Mesothelial cell of epicardium (in vitro differentiated cells): ENCODE results near the gene PCSK5. TPM values are rescaled to one million over a fixed set of nuclear protein-coding genes. Genes with fewer than 3 reads are reported as not detected.
A peak's percentile ranks its signal among the peaks of the same experiment; 100 is the strongest.

Experiments used
- DNase-seq, 2 experiments: peaks; one replicate each; pipeline ENCODE4 v3.0.0; 2021; ENCODE audit warnings: low spot score in 2 of 2; ENCODE audit not compliant: unreplicated experiment in 2 of 2
- H3K27ac Mint-ChIP-seq: 2 replicates; pipeline ENCODE4 v1.8.0; 2021; ENCODE audit warnings: mixed read lengths
- H3K27me3 Mint-ChIP-seq: 2 replicates; pipeline ENCODE4 v1.8.0; 2021; ENCODE audit warnings: low read depth, mixed read lengths
- H3K36me3 Mint-ChIP-seq: 2 replicates; pipeline ENCODE4 v1.8.0; 2021; ENCODE audit warnings: mixed read lengths
- H3K4me1 Mint-ChIP-seq: 2 replicates; pipeline ENCODE4 v1.8.0; 2021; ENCODE audit warnings: mixed read lengths
- H3K4me3 Mint-ChIP-seq: 2 replicates; pipeline ENCODE4 v1.8.0; 2021; ENCODE audit warnings: mild to moderate bottlenecking, moderate library complexity, mixed read lengths
- H3K9me3 Mint-ChIP-seq: 2 replicates; pipeline ENCODE4 v1.8.0; 2021; ENCODE audit warnings: mixed read lengths
- total RNA-seq: library from RNA; stranded (reverse); gene quantifications from 3 replicates; pipeline ENCODE4 v1.2.1, GENCODE V29; 2021
- TF ChIP-seq, protein P1 (sequence below): fragments of 200-600 bp; sonication (generic); IDR thresholded peaks from one replicate; pipeline ENCODE4 v1.5.0; 2021; ENCODE audit warnings: antibody characterized with exemption; ENCODE audit not compliant: unreplicated experiment

Gene PCSK5
- total RNA-seq, 1 donor from 2014 or later: 15.7 TPM

DNA sequence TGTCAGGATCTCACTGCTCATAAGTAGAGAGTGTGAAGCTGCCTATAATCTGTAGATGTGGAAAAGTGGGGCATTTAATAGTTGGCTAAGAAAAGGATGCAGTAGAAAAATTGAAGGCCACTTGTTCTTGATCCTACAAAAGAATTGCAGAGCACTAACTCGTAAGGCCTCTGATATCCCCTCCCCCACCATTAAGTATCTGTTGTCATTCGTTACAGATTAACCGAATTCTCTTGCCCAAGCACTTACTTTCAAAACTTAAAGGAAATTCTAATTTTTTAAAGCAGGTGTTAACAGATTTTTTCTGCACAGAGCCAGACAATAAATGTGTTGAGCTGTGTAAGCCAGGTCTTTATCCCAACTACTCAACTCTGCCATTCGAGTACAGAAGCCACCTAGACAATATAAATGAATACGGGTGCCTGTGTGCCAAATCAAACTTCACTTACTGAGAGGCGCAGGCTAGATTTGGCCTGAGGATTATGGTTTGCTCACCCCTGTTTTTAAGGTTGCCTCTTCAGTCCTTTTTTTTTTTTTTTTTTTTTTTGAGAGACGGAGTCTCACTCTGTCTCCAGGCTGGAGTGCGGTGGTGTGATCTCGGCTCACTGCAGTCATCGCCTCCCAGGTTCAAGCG lies 268.9 kb downstream of the PCSK5 start:
- H3K4me1 Mint-ChIP-seq: peaks cover 30% of the 10 kb centered on the region
- H3K4me3 Mint-ChIP-seq: no peak overlapping the region
- H3K9me3 Mint-ChIP-seq: no peaks in the 10 kb centered on the region
- no peak overlapping the region for H3K27ac Mint-ChIP-seq
- H3K27me3 Mint-ChIP-seq: no peaks in the 10 kb centered on the region
- TF ChIP-seq, protein P1, sequence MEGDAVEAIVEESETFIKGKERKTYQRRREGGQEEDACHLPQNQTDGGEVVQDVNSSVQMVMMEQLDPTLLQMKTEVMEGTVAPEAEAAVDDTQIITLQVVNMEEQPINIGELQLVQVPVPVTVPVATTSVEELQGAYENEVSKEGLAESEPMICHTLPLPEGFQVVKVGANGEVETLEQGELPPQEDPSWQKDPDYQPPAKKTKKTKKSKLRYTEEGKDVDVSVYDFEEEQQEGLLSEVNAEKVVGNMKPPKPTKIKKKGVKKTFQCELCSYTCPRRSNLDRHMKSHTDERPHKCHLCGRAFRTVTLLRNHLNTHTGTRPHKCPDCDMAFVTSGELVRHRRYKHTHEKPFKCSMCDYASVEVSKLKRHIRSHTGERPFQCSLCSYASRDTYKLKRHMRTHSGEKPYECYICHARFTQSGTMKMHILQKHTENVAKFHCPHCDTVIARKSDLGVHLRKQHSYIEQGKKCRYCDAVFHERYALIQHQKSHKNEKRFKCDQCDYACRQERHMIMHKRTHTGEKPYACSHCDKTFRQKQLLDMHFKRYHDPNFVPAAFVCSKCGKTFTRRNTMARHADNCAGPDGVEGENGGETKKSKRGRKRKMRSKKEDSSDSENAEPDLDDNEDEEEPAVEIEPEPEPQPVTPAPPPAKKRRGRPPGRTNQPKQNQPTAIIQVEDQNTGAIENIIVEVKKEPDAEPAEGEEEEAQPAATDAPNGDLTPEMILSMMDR: no peak
- no peaks in the 10 kb centered on the region for H3K36me3 Mint-ChIP-seq
- no peak for DNase-seq

DNA sequence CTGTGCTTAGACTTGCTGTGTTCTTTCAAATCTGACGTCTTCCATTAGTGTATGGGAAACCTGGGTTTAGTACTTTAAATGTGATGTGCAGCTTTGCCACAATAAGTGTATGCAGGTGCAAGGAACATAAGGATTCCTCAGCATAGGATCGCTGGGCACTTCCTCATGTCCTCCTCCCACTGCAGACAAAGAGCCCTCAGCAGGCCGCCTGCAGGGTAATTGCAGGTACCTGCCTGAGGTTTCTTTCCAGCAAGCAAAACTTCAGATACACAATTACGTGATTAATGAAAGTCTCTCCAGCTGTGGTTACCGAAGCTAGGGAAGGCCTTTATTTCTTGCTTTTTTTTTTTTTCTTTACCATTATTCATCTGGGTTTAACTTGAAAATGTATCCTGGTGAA lies 270.6 kb downstream of the PCSK5 start:
- no peak for DNase-seq
- peaks cover 30% of the 10 kb centered on the region for H3K4me1 Mint-ChIP-seq
- peak overlapping the region; percentile 15 for H3K4me3 Mint-ChIP-seq
- no peaks in the 10 kb centered on the region for H3K9me3 Mint-ChIP-seq
- H3K36me3 Mint-ChIP-seq: no peaks in the 10 kb centered on the region
- peak overlapping the region; percentile 78 for H3K27ac Mint-ChIP-seq
- TF ChIP-seq, protein P1: no peak
- H3K27me3 Mint-ChIP-seq: no peaks in the 10 kb centered on the region

DNA sequence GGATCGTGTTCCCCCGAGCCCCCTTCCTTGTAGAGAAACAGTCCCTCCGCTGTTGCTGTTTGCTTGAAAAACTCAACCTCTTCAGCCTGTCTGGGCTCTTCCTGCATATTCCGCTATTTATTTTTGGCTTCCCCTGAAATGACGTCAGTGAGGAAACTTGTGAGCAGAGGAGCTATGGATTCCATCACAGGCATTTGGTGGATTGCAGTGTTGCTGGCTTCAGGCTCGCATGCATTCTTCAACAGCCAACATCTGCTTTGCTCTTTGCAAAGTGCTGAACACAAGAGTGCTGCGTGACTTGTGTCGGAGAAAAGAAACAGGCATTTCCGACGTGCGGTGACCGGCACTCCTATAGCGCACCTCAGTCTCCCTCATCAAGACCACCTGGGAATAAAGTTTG lies 271.1 kb downstream of the PCSK5 start:
- H3K4me1 Mint-ChIP-seq: peaks cover 30% of the 10 kb centered on the region
- H3K36me3 Mint-ChIP-seq: no peaks in the 10 kb centered on the region
- H3K27me3 Mint-ChIP-seq: no peaks in the 10 kb centered on the region
- peak overlapping the region; percentile 15 for H3K4me3 Mint-ChIP-seq
- TF ChIP-seq, protein P1: no peak
- no peaks in the 10 kb centered on the region for H3K9me3 Mint-ChIP-seq
- peak in 1 of 2 experiments; percentile 46 for DNase-seq
- H3K27ac Mint-ChIP-seq: peak overlapping the region; percentile 78

DNA sequence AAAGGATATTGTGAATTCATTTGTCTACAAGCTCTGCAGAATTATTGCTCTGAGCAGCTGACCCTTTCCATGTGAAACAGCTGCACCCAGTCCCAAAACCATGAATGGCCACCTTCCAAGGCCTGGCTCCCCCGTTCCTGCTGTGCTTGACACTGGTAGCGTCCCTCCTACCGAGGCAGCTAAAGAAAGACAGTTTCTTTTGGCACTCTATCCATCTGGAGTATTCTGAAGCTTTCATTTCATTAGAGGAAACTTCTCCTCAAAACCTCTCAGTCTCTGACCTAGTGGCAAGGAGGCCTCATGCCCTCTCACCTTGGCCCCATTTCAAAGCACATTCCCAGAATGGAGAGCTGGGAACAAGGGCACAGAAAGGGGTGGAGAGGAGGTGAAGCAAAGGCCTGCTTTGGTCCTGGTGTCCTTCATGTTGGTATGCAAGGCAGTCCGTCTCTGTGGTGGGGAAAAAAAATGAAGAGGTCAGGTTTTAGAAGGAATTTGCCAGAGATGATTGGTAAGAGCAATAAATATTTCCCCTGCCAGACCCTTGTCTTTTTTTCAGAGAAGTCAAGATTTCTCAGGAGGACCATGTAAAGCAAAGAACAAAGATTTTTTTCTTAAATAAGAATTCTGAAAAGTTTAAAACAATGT lies 271.7 kb downstream of the PCSK5 start:
- Mint-ChIP-seq H3K27ac (peak overlapping the region; percentile 51), H3K4me3 (no peak overlapping the region)

DNA sequence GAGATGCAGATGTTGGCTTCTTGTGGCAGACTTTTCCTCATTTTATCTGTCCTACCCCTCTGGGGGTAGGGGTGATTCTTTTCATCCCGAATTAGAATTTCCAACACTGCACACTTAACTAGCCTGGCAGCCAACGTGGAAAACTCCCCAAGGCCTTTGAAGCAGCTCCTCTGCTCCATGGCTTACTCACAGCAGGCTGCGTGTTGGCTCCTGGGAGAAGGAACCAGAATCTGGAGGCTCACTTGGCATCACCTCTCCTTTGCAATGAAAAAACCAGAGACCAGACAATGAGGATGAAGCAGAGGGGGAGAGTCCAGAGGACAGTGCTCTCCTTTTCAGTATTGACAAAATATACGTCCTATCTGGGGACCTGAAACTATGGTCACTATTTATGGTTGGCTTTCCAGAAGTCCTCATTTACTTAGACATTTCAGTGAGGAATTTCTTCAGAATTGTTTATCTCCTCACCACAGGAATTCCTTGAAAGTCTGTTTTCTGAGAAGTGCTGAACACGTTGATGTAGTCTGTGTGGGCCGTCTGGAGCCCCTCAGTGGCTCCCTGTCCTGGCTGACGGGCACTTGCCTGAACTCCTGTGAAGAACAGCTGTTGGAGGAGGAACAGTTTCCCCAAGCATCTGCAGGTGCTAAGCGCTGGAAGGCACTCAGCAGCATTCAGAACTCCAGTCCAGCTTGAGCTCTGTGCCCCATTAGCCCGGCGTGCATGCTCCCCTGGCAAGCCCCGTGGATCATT lies 272.5 kb downstream of the PCSK5 start:
- Mint-ChIP-seq H3K4me1 (peaks cover 30% of the 10 kb centered on the region), H3K27me3 (no peaks in the 10 kb centered on the region), H3K36me3 (no peaks in the 10 kb centered on the region), H3K9me3 (no peaks in the 10 kb centered on the region), H3K27ac (peak overlapping the region; percentile 38), H3K4me3 (no peak overlapping the region)
- no peak for DNase-seq
- TF ChIP-seq, protein P1: no peak

More for the DNA sequence above, 271.7 kb downstream of the PCSK5 start:
- TF ChIP-seq, protein P1: no peak
- Mint-ChIP-seq H3K27me3 (no peaks in the 10 kb centered on the region), H3K9me3 (no peaks in the 10 kb centered on the region), H3K36me3 (no peaks in the 10 kb centered on the region), H3K4me1 (peaks cover 30% of the 10 kb centered on the region)
- no peak for DNase-seq
